Activated T-cell treated with anti-CD3 and anti-CD28 coated beads for 1 hour (primary cell): ENCODE measurements around the gene PDCD5.
"Not testable (repeated sequence)": the region's sequence is repeated elsewhere in the genome, so short reads cannot be mapped to it uniquely, and the experiment has no call there.

Experiments
- DNase-seq: peaks from one replicate; pipeline ENCODE4 v3.0.0-alpha.2; 2020; ENCODE audit warnings: low read depth

The PDCD5 gene

DNA sequence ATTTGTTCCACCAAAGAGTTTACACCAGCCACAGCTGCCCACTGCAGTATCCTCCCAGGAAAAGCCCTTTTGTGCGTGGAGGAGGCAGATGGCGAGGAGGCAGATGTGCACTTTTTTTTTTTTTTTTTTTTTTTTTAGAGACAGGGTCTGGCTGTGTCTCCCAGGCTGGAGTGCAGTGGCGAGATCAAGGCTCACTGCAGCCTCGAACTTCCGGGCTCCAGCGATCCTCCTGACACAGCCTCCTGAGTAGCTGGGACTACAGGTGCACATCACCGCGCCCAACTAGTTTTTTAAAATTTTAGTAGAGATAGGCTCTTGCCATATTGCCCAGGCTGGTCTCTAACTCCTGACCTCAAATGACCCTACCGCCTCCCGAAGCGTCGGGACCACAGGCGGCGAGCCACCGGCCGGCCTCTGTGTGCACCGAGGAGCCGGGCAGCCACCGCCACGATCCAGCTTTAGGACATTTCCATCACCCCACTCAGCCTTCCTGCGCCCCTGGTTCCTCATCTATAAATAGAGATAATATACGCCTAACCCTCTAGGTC lies 563 bp upstream of the PDCD5 start:
- no peak for DNase-seq

DNA sequence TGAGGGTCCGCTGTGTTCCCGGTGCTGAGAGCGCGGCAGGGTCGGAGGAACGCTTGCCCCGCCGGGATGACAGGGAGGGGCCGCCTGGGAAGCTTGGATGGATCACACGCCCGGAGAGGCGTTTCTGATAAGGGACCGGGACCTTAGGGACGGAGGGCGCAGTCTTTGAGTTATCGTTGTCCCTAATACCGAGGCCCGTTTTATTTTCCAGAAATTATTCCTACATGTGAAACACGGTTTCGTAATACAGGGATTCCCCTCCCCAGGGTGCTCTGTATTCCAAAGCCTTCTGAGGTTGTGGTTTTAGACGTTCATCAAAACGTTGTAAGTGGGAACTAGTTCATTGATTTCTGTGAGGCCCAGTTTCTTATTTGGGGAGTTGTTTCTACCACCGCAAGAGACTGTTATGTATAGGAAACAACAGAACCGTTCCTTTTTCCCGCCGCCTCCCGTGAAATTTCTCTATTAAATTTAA lies 752 bp downstream of the PDCD5 start:
- no peak for DNase-seq

DNA sequence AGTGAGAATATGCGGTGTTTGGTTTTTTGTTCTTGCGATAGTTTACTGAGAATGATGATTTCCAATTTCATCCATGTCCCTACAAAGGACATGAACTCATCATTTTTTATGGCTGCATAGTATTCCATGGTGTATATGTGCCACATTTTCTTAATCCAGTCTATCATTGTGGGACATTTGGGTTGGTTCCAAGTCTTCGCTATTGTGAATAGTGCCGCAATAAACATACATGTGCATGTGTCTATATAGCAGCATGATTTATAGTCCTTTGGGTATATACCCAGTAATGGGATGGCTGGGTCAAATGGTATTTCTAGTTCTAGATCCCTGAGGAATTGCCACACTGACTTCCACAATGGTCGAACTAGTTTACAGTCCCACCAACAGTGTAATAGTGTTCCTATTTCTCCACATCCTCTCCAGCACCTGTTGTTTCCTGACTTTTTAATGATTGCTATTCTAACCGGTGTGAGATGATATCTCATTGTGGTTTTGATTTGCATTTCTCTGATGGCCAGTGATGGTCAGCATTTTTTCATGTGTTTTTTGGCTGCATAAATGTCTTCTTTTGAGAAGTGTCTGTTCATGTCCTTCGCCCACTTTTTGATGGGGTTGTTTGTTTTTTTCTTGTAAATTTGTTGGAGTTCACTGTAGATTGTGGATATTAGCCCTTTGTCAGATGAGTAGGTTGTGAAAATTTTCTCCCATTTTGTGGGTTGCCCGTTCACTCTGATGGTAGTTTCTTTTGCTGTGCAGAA lies 6.9 kb downstream of the PDCD5 start:
- not testable (repeated sequence) for DNase-seq

DNA sequence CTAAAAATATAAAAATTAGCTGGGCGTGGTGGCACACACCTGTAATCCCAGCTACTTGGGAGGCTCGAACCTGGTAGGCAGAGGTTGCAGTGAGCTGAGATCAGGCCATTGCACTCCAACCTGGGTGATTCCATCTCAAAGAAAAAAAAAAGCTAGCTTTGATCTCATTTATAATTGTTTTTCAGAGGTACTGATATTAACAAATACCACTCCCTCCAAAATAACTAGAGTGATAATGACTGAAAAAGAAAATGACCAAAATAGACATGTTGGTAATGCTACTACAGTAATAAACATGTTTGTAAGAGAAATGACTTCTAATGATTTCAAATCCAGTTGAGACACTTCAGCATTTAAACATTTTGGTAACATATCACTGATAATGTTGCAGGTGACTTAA lies 13.0 kb downstream of the PDCD5 start:
- no peak for DNase-seq

DNA sequence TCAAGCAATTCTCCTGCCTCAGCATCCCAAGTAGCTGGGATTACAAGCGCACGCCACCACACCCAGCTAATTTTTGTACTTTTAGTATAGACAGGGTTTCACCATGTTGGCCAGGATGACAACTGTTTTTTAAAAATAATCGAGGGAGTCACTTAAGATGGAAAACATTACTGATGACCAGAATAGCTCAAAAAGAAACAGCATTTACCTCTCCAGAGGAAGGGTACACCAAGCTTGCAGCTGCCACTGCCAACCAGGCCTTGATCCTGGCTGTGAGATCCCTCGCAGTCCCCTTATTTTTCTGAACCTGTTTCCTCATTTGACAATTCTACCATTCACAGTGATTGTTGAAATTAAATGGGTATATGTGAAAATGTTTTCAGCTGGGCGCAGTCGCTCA lies 14.5 kb downstream of the PDCD5 start:
- no peak for DNase-seq

DNA sequence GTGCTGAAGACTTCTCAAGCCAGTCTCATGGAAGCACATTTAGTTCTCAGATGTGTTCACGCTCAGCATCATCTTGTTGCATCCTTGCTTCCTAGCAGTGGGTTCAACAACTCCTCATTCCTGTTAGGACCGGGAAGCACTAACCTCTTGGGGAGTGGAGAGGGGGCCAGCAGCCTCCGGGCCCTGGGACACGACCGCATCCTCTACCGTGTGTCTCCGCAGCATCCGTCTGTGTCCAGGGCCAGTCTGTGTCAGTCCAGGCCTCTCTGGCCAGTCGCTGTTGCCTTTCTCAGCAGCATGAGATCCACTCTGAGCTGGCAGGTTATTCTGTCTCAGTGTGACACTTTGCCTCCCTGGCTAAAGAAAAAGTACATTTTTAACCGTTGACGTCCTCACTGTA lies 17.0 kb downstream of the PDCD5 start:
- no peak for DNase-seq

DNA sequence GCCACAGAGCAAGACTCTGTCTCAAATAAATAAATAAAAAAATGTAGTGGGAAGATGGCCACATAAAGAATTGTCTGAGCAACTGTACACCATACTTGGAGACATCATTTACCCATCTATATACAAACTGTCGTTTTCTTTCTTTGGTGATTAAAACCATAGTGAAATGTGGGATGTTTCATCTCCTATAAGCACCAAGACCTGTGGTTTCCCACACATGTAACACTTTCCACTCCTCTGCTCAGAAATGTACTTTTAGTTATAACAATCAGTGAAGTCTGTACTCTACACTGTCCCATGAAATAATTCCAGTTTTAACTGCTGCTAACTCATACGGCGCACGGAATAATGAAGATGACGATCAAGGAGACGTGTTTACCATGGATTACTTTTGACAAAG lies 18.3 kb downstream of the PDCD5 start:
- no peak for DNase-seq

DNA sequence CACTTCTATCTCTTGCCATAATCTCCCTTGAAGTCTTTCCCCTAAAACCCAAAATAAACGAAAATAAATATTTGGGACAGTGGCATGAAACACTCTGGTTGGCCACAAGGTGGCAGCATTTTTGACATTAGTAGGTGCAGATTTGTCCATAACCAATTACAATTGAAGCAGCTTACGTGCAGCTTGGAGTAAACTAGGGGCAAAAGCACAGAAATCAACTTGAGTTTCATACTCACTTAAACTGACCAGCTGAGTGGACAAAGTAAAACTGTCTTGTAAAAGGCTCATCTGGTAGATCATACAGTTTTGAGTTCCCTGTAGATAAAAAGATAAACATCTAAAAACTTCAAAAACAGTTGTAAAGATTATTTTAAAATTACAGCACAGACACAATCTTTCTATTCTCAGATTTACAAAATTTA lies 18.8 kb downstream of the PDCD5 start:
- peak; percentile 44 for DNase-seq

DNA sequence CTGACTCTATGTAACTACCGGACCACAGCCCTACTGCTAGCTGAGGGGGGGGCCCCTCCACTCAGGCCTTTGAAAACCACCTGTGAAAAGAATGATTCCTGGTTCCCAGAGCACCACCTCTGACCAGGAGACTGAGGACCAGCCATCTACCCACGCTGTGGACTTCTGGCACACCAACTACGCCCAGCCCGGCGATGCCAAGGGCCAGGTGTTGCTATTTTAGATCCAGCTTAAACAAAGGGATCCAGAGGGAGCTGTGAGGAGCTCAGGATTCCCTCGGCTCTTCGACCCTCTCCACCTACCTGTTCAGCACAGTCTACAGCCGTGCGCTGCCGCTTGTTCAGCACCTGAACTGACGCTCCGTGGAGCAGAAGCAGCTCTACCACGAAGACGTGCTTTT lies 23.0 kb downstream of the PDCD5 start:
- no peak for DNase-seq

DNA sequence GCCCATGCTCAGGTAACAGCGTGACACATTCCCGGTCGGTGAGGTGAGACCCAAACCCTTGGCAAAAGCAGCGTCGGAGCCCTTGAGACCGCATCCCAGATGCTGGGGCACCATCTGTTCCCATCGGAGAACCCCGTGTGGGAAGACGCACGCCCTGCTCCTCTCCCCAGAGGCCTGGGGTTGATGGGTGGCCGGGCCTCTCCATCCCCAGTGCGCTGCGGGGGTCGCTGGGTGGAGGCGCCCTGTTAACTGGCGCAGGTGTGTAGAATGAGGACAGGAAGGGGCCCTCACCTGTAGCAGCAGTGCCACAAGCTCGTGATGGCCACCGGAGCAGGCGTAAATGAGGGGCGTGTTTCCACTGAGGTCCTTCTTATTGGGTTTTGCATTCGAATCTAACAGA lies 24.6 kb downstream of the PDCD5 start:
- DNase-seq: no peak

DNA sequence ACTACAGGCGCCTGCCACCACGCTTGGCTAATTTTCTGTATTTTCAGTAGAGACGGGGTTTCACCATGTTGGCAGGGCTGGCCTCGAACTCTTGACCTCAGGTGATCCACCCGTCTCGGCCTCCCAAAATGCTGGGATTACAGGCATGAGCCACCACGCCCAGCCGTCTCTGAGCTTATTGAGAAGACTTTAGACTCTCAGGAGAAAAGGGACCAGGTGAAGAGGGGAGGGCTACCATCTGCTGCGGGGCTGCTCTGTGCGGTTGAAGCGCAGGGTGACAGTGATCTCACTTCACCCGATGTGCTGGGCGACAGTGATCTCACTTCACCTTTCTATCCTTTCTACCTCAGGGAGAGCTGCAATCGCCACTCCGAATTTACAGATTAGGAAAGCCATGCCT lies 25.3 kb downstream of the PDCD5 start:
- no peak for DNase-seq

DNA sequence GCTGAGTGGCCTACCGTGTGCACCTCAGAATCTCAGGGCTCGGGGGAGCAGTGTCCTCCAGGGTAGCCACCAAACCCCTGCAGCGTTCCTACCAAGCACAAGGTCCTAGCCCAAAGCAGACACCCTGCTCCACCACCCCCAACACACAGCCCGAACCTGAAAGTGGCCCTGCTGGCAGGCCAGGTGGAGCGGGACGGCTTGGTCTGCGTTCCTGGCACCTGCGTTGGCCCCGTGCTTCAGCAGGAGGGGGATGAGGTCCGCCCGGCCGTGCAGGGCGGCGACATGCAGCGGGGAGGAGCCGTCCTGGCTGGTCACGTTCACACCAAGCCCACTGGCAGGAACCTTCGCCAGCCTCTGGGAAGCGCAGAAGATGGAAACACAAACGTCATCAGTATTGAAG lies 26.5 kb downstream of the PDCD5 start:
- no peak for DNase-seq

DNA sequence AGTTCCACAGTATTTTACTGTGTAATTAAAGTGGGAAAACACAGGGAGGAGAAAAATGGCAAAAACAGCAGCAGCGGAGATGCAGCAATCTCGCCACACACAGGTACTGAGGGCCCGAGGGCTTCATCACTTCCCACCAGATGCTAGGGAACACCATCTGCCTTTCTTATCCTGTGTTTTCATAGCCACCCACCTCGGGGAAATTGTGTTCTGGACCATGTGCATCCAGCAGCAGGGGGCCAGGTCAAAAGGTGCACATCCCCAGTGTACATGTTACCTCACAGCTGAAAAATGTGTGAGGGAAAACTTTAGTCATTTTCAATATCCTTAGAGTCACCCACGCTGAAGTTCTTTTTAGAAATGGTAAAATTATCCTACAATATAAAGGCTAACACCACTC lies 30.2 kb downstream of the PDCD5 start:
- DNase-seq: no peak

DNA sequence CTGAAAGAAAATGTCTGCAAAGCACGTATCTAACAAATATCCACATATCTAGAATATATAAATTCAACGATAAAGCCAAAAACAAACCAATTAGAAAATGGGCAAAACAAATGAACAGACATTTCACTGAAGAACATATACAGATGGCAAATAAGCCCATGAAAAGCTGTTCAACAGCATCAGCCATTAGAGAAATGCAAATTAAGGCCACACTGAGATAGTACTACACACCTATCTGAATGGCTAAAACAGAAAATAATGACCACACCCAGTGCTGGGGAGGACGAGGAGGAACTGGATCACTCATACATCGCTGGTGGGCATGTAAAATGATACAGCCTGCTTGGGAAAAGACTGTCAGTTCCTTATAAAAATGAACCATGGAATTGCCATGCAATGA lies 32.0 kb downstream of the PDCD5 start:
- no peak for DNase-seq

DNA sequence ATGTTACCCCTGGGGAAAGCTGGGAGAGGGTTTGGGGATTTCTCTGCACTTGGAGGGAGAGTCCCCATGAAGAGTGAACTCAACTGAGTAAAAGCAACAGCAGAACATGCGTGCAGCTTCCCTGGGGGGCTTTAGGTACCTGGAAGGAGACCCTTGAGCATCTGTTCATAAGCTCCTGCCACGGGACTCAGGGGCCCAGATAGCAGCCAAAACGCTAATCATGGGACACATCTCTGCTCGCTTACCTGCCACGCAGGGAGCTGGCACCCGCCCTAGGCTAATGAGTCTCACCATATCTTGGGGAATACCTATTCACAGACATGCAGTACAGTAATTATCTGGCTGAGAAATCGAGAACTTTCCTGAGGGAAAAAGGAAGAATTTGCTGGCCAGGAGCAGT lies 33.9 kb downstream of the PDCD5 start:
- no peak for DNase-seq

DNA sequence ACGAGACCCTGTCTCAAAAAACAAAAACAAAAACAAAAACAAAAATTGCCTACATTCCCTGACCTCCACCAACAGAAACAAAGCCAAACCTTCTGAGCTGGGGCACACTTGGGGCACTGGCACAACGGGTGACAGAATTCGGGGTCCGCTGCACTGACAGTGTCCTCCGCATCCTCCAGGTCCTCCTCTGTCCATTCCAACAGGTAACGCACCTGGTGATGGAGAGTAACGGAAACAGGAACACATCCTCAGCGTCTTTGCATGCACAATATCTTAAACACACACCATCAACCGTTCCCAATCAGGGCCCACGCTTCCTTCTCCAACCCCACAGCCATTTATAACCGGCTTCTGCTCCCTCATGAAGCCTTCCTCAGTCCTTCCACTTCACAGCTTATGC lies 34.6 kb downstream of the PDCD5 start:
- no peak for DNase-seq

DNA sequence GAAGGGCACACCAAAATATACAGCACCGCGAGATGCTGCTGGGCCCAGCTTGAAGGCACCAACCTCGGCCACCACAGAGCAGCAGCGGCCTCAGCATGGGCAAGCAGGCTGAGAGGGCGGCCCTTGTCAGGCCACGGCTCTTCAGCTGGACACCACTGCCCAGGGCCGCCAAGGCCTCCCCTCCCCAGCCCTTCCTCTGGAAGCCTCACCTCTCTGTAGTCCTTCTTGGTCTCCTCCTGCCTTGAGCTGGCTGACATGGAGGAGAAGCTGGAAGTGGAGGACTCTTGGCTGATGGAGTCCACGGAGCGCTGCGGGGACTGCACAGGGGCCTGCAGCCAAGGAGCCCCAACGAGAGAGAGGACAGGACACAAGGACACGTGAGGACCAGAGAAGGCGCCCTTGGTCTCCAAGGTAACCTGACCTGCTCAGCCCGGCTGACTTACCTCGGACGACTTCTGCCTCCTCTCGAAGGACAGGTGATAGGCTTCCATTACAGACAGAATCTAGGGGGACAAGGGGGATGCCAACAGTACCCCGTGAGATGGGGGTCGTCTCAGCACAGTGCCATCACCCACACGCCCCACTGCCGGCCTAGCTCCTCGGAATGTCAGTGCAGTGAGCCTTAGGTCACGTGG lies 38.2 kb downstream of the PDCD5 start:
- DNase-seq: no peak

DNA sequence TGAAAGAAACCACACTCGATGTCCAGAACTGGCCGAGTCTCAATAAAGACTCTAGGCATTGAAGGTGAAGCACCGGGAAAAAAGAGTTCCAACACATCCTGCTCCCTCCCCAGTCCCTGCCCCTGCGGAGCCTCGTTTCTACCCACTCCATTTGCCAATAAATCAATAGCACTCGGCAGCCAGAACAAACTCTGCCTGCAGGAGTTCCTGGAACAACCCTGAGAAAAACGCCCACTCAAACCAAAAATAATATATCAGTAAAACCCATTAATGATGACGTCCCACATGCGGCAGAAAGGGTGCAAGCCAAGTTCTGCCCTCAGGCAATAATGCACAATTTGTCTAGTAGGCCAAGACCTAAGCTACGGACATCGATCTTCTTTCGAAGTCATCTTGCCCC lies 41.0 kb downstream of the PDCD5 start:
- DNase-seq: no peak

DNA sequence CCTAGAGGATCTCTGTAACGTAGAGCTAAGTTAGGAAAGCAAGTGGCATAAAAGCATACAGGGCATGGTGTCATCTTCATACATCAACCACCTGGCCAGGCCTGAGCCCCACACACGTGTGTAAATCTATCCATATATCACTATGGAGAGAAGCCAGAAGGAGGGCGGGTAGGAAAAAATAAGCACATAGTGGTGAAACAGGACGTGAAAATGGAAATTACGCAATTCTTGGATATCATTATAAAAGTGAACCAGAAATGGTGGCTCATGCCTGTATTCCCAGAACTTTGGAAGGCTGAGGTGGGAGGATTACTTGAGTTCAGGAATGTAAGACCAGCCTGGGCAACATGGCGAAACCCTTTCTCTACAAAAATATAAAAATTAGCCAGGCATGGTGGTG lies 43.4 kb downstream of the PDCD5 start:
- no peak for DNase-seq

DNA sequence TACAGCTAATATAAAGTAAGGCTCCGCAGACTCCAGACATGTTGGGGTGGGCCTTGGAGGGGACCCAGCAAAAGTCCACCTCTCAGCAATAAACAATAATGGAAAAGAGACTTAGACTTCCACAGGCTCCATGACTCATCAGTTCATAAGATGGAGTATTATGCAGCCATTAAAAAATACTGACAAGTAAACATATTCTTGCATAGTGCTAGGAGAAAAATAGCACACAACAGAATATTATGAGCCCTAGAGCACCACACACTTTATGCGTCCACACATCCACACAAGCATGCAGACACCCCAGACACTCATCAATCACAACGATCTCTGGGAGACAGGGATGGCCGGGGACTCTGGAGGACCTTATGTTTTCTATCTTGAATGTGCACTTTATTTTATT lies 46.0 kb downstream of the PDCD5 start:
- no peak for DNase-seq

DNA sequence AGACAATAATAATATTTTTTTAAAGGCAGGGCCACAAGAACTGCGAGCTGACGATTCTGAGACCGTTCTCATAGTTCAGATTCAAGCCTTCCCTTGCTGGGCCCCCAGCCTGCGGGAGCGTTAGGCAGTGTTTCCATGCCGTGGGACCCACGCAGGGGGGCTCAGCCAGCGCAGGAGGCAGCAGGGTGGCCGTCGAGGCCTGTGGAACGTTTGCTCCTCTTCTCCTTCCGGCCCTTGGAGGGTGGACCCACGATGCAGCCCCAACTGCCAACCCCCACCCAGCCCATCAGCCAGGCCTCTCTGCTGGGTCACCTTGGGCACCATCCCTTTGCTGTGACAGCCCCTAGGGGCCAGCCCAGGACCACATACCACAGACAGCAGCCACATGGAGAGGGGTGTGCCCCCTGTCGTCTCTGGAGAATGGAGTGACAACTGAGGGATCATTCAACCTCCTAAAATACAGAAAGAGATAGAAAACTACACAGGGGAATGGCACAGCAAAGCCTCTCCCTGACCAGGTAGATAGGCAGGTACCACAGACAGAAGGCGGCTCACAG lies 46.8 kb downstream of the PDCD5 start:
- no peak for DNase-seq

DNA sequence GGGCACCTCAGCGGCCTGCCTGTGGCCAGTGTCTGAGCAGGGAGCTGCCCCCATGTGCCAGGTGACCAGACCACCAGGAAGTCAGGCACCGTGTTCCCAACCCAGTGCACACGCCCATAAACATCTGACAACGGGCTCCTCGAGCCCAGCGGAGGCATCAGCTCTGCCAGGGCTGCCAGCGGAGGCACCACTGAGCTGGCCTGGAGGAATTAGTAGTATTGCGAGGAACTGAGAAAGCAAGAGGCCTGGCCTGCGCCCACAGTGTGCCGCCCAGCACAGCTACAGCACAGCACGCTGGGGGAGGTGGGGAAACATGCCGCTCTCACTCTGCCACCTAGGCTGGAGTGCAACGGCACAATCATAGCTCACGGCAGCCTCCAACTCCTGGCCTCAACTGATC lies 49.3 kb downstream of the PDCD5 start:
- DNase-seq: no peak

DNA sequence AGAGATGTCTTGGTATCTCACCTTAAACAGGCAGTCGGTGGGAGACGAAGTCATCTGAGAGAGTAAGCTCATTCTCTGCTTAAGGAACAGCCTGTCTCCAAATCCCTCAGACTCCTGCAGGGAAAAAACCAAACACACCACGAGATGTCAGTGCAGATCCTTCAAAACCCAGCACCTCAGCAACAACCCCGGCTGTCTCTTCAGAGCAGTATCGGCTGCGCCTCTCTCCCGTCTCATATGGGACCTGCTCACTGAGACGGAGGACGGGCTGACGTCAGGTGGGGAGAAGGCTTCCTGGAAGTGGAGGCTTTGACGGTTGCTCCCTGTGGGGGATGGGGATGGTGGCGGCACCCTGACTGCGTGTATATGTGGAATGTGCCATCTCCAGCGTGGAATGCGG lies 50.4 kb downstream of the PDCD5 start:
- DNase-seq: no peak
